22Rv1 (cell line): Measurements from ENCODE around the gene SPC25.

Source experiments
- CTCF ChIP-seq: fragments of 450-650 bp; IDR thresholded peaks from 2 replicates; pipeline ENCODE4 v1.5.1; 2017; ENCODE audit warnings: mild to moderate bottlenecking
- ZFX ChIP-seq: fragments of 450-650 bp; IDR thresholded peaks from 2 replicates; pipeline ENCODE4 v1.6.1; 2017; ENCODE audit warnings: antibody characterized with exemption, borderline replicate concordance

GRCh38 chr2:168855601-168856000, 34.6 kb downstream of the SPC25 start:
- TF ChIP-seq CTCF (no peak), ZFX (no peak)
